ENCODE results near the gene NAA60.

DNA sequence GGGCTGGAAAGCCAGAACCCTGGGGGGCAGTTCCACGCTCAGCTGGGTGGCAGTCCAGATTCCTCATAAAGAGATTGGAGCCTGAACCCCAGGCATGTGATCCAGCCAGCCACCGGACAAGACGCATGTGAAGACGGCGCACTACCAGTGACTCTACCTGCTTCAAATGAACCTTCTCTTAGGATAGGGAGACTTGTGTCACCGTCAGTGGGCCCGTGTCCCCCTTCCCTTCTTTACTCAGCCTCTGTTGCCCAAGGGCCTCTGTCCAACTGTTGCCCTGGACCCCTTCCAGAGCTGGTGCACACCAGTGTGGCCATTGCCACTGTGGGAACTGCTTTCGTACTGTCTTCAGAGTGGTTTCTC lies 75.5 kb downstream of the NAA60 start:
- TF ChIP-seq, protein P1, sequence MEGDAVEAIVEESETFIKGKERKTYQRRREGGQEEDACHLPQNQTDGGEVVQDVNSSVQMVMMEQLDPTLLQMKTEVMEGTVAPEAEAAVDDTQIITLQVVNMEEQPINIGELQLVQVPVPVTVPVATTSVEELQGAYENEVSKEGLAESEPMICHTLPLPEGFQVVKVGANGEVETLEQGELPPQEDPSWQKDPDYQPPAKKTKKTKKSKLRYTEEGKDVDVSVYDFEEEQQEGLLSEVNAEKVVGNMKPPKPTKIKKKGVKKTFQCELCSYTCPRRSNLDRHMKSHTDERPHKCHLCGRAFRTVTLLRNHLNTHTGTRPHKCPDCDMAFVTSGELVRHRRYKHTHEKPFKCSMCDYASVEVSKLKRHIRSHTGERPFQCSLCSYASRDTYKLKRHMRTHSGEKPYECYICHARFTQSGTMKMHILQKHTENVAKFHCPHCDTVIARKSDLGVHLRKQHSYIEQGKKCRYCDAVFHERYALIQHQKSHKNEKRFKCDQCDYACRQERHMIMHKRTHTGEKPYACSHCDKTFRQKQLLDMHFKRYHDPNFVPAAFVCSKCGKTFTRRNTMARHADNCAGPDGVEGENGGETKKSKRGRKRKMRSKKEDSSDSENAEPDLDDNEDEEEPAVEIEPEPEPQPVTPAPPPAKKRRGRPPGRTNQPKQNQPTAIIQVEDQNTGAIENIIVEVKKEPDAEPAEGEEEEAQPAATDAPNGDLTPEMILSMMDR (IDR thresholded peaks at IDR 0.05 in 8 of 11, conservative IDR thresholded peaks at IDR 0.05 in 3 of 11): no peak
- TF ChIP-seq POLR2A (IDR thresholded peaks at IDR 0.05): no peak
